PFSK-1 (cell line): ENCODE results near the gene LSS.

Experiments
- FOXP2 ChIP-seq: optimal IDR thresholded peaks from 2 replicates; pipeline ENCODE3; 2011; ENCODE audit warnings: borderline replicate concordance, control low read depth, inconsistent platforms; ENCODE audit not compliant: insufficient read depth; ENCODE audit errors: extremely low read length, extremely low read depth
- POLR2AphosphoS5 ChIP-seq: IDR thresholded peaks from 2 replicates; pipeline ENCODE4 v1.6.1; 2012; ENCODE audit warnings: low read depth, mild to moderate bottlenecking, control low read depth, low read length, moderate library complexity
- SIN3A ChIP-seq: IDR thresholded peaks from 2 replicates; pipeline ENCODE4 v1.6.1; 2012; ENCODE audit warnings: mild to moderate bottlenecking, low read length, moderate library complexity, borderline replicate concordance; ENCODE audit not compliant: insufficient read depth
- TAF1 ChIP-seq: IDR thresholded peaks from 2 replicates; pipeline ENCODE4 v1.6.1; 2012; ENCODE audit warnings: low read length, control low read depth, borderline replicate concordance; ENCODE audit not compliant: insufficient read depth
- TF ChIP-seq, protein P1 (sequence below), 2 experiments: IDR thresholded peaks; 2 replicates each; pipeline versions ENCODE4 v1.6.1 to v1.8.0; 2011 to 2012; ENCODE audit warnings: low read depth in 2 of 2, low read length in 2 of 2, control low read depth in 1 of 2, inconsistent platforms in 1 of 2, mild to moderate bottlenecking in 1 of 2, moderate library complexity in 1 of 2; ENCODE audit not compliant: insufficient read depth in 1 of 2

The LSS gene

GRCh38 chr21:46154155-46154954, 74.2 kb downstream of the LSS start:
- no peak for TF ChIP-seq TAF1
- TF ChIP-seq, protein P1, sequence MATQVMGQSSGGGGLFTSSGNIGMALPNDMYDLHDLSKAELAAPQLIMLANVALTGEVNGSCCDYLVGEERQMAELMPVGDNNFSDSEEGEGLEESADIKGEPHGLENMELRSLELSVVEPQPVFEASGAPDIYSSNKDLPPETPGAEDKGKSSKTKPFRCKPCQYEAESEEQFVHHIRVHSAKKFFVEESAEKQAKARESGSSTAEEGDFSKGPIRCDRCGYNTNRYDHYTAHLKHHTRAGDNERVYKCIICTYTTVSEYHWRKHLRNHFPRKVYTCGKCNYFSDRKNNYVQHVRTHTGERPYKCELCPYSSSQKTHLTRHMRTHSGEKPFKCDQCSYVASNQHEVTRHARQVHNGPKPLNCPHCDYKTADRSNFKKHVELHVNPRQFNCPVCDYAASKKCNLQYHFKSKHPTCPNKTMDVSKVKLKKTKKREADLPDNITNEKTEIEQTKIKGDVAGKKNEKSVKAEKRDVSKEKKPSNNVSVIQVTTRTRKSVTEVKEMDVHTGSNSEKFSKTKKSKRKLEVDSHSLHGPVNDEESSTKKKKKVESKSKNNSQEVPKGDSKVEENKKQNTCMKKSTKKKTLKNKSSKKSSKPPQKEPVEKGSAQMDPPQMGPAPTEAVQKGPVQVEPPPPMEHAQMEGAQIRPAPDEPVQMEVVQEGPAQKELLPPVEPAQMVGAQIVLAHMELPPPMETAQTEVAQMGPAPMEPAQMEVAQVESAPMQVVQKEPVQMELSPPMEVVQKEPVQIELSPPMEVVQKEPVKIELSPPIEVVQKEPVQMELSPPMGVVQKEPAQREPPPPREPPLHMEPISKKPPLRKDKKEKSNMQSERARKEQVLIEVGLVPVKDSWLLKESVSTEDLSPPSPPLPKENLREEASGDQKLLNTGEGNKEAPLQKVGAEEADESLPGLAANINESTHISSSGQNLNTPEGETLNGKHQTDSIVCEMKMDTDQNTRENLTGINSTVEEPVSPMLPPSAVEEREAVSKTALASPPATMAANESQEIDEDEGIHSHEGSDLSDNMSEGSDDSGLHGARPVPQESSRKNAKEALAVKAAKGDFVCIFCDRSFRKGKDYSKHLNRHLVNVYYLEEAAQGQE (IDR thresholded peaks at IDR 0.05; ENCODE audit: insufficient read depth in 1 of 2, low read depth in 2 of 2, low read length in 2 of 2) = no peak
- no peak for TF ChIP-seq SIN3A
- no peak for TF ChIP-seq FOXP2
- TF ChIP-seq POLR2AphosphoS5 = no peak

GRCh38 chr21:46153247-46154154, 75.1 kb downstream of the LSS start:
- TF ChIP-seq SIN3A (no peak), FOXP2 (peak; percentile 17)

- no peak for TF ChIP-seq FOXP2
- no peak for TF ChIP-seq POLR2AphosphoS5
- TF ChIP-seq, protein P1 (IDR thresholded peaks at IDR 0.05; ENCODE audit: insufficient read depth in 1 of 2, low read depth in 2 of 2, low read length in 2 of 2) = no peak
- TF ChIP-seq TAF1 = no peak
- TF ChIP-seq SIN3A = no peak
Measured at GRCh38 chr21:46152927-46153246, 75.7 kb downstream of the LSS start.

DNA sequence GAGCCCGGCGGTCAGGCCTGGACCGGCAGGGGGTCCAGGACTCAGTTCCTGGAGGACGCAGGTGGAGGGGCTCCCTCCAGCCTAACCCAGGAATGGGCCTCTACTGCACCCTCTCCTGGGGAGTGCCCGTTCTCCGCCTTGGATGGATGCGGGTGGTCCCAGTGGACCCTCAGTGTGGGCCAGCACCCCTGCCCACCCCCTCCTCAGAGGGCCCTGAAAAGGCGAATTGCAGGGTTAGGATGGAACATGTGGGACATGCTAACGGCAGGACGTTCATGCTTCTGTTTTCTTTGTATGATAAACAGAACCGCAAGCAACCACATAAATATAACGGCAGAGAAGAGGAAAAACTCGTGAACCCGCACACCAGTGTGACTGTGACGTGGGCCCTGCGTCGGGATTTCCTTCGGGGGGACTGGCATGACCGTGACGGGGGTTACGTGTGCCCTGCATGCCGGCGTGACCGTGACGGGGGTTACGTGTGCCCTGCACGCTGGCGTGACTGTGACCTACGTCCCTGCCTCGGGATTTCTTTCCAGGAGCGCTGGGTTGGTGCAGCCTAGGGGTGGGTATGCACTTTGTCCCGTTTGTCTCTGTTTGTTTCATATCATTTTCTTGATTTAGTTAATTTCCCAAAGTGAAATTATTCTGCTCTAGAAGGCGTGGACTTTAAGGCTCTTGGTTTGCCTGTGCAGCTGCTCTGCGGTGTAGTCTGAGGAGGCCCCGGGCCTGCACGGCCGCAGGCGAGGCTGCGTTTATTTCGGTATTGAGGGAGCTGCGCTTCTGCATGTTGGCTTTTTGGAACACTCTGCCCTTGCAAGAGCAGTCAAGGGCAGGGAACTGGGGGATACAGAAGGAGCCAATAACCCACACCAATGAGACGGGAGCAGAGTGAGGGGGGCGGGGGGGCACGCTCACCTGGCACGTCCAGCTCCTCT, 76.3 kb downstream of the LSS start:
- no peak for TF ChIP-seq SIN3A
- TF ChIP-seq POLR2AphosphoS5 = no peak
- TF ChIP-seq, protein P1 (IDR thresholded peaks at IDR 0.05; ENCODE audit: insufficient read depth in 1 of 2, low read depth in 2 of 2, low read length in 2 of 2) = no peak
- TF ChIP-seq TAF1 = no peak
- TF ChIP-seq FOXP2 = no peak

- TF ChIP-seq POLR2AphosphoS5 = no peak
- TF ChIP-seq, protein P1 (IDR thresholded peaks at IDR 0.05; ENCODE audit: insufficient read depth in 1 of 2, low read depth in 2 of 2, low read length in 2 of 2) = no peak
Measured at GRCh38 chr21:46151261-46151988, 77.1 kb downstream of the LSS start.
